GM21447 (cell line): Measurements from ENCODE around the gene GPR161.

Source experiments
- ATAC-seq: cut with Tn5 transposase; IDR thresholded peaks from one replicate; pipeline ENCODE4 v1.9.1; 2021; ENCODE audit not compliant: unreplicated experiment

The GPR161 gene

GRCh38 chr1:168148916-168149315 lies 12.2 kb upstream of the GPR161 start:
- peak; percentile 65 for ATAC-seq

GRCh38 chr1:168146626-168147025 lies 9.9 kb upstream of the GPR161 start:
- no peak for ATAC-seq

- no peak for ATAC-seq
Measured at GRCh38 chr1:168146160-168146539, 9.4 kb upstream of the GPR161 start.

GRCh38 chr1:168145184-168146159 lies 8.7 kb upstream of the GPR161 start:
- peak; percentile 90 for ATAC-seq

GRCh38 chr1:168141871-168142385 lies 5.2 kb upstream of the GPR161 start:
- no peak for ATAC-seq

- no peak for ATAC-seq
Measured at GRCh38 chr1:168139070-168139469, 2.3 kb upstream of the GPR161 start.

- no peak for ATAC-seq
Measured at GRCh38 chr1:168138134-168138533, 1.4 kb upstream of the GPR161 start.

- ATAC-seq: no peak
Measured at GRCh38 chr1:168137515-168137821, 738 bp upstream of the GPR161 start.

GRCh38 chr1:168135921-168136708 lies 615 bp downstream of the GPR161 start:
- no peak for ATAC-seq

GRCh38 chr1:168135116-168135920 lies 1.4 kb downstream of the GPR161 start:
- no peak for ATAC-seq

GRCh38 chr1:168134642-168135041 lies 2.1 kb downstream of the GPR161 start:
- no peak for ATAC-seq

- ATAC-seq: no peak
Measured at GRCh38 chr1:168134132-168134531, 2.6 kb downstream of the GPR161 start.

GRCh38 chr1:168129933-168130332 lies 6.8 kb downstream of the GPR161 start:
- ATAC-seq: no peak

GRCh38 chr1:168127503-168127902 lies 9.2 kb downstream of the GPR161 start:
- ATAC-seq: no peak

GRCh38 chr1:168125051-168125450 lies 11.7 kb downstream of the GPR161 start:
- no peak for ATAC-seq

GRCh38 chr1:168121401-168122011 lies 15.2 kb downstream of the GPR161 start:
- no peak for ATAC-seq

GRCh38 chr1:168119750-168120149 lies 17.0 kb downstream of the GPR161 start:
- no peak for ATAC-seq

- no peak for ATAC-seq
Measured at GRCh38 chr1:168116327-168116799, 20.4 kb downstream of the GPR161 start.

GRCh38 chr1:168114845-168115244 lies 21.9 kb downstream of the GPR161 start:
- no peak for ATAC-seq

- no peak for ATAC-seq
Measured at GRCh38 chr1:168112673-168113305, 23.9 kb downstream of the GPR161 start.
